ENCODE results near the gene EDC3. TPM values are rescaled to one million over a fixed set of nuclear protein-coding genes. Genes with fewer than 3 reads are reported as not detected.
"Not testable (repeated sequence)": the region's sequence is repeated elsewhere in the genome, so short reads cannot be mapped to it uniquely, and the experiment has no call there.

The EDC3 gene
- polyA plus RNA-seq, 1 donor from 2014 or later = 18.5 TPM

DNA sequence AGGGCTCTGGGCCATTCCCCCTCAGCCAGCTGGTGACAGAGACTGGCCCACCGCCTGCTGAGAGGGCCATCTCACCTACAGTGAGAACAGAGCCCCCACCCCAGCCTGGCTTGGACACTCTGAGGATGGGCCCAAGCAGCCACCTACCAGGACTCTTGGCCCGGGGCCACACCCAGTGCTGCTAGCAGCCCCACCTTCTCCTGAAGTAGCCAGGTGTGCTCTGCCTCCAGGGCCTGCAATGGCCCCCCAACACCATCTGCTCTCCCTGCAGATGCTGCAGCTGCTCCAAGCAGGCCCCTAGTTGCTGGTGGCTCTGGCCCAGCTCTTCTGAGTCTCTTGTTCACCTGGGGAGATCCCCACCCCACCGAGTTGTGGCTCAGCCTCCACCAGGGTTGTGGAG is 87.0 kb downstream of the EDC3 start:
- H3K4me1 Mint-ChIP-seq = no peaks in the 10 kb centered on the region
- no peak overlapping the region for H3K4me3 Mint-ChIP-seq
- H3K27ac Mint-ChIP-seq = no peak overlapping the region
- no peaks in the 10 kb centered on the region for H3K9me3 Mint-ChIP-seq
- H3K27me3 Mint-ChIP-seq = peaks cover 2% of the 10 kb centered on the region
- H3K36me3 Mint-ChIP-seq = no peaks in the 10 kb centered on the region

DNA sequence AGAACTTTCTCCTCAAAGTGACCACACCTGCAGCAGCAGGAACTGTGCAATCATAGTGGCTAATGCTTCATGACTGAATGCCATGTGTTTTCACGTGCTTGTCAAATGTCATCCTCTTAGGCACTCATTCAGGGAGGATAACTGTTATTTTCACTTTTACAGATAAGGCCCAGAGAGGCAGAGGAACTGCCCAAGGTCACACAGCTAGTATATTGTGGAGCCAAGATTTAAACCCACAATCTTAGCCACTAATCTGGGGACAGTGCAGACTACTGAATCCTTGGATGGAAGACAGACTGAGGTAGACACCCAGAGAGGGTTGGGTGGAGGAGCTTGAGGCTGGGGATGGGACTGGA is 90.1 kb downstream of the EDC3 start:
- Mint-ChIP-seq H3K27ac (no peak overlapping the region), H3K9me3 (no peaks in the 10 kb centered on the region), H3K4me3 (no peak overlapping the region), H3K27me3 (peaks cover 2% of the 10 kb centered on the region), H3K36me3 (no peaks in the 10 kb centered on the region), H3K4me1 (no peaks in the 10 kb centered on the region)

DNA sequence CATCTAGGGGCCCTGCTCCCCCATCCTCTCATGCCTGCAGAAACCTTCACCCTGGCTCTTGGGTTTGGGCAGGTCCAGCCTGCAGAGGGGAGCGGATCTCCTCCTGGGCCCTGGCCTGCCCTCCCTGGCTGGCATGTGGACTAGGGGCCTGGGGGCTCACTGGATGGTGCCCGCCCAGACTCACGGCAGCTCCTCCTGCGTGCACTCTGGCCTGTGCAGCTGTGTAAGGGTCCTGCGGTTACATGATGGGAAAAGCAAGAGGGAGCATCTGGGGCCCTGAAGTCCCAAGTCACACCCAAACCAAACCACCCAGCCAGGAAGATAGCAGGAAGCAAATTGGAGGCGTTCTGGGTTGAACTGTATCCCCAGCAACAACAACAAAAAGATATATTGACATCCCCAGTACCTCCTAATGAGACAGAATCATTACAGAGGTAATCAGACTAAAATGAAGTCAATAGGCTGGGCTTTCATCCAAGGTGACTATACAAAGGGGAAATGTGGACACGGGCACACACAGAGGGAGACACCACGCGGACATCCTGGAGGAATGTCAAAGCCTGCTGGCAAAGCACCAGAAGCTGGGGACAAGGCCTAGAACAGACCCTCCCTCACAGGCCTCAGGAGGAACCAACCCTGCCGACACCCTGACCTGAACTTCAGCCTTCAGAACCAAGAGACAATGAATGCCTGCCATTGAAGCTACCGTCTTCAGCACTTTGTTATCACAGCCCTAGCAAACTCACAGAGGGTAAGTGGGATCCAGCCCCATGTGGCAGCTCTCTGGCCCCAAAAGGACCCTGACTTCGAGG is 90.6 kb downstream of the EDC3 start:
- Mint-ChIP-seq H3K4me1 (no peaks in the 10 kb centered on the region), H3K36me3 (no peaks in the 10 kb centered on the region), H3K9me3 (no peaks in the 10 kb centered on the region), H3K27ac (no peak overlapping the region), H3K4me3 (no peak overlapping the region), H3K27me3 (peaks cover 2% of the 10 kb centered on the region)

DNA sequence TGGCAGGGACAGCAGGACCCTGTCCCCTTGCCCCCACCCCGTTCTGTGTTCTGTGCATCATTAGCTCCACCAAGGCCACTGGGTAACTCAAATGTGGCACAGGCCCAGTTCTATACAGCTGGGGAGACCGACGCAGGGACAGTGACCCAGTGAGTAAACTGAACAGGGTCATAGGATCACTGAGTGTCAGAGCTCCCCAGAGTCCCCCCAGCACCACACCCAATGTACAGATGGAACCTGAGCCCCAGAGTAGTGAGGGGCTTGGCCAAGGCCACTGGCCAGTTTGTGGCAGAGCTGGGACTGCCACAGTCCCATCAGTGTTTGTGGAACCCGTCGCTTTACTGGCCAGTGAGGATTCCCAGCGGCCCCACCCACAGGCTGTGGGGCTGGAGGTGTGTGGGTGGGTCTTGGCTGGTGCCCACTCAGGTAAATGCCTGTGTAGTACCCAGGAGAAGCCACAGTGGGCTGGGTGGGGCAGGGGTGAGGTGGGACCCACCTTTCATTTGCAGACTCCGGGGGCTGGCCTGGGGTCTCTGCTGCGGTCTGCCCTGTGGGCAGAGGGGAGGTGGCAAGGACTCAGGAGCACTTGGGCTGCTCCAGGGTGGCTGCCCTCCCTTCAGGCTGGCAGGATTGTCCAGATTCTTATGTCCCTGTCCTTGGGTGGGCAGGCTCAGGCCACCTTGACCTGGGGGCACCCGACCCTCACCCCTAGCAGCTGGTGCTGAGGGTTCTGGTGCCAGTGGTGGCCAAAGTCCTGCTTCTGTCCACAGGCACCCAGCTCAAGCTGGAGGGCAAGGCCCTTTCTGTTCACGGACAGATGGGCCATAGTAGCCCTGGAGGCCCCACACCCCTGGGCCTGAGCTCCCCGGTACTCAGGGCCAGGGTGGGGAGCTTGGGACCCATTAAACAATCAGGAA is 91.8 kb downstream of the EDC3 start:
- Mint-ChIP-seq H3K27ac (no peak overlapping the region), H3K36me3 (no peaks in the 10 kb centered on the region), H3K4me3 (no peak overlapping the region), H3K9me3 (no peaks in the 10 kb centered on the region), H3K27me3 (no peaks in the 10 kb centered on the region), H3K4me1 (peaks cover 0 to 4% (median 0%) of the 10 kb centered on the region in 3 donors)

DNA sequence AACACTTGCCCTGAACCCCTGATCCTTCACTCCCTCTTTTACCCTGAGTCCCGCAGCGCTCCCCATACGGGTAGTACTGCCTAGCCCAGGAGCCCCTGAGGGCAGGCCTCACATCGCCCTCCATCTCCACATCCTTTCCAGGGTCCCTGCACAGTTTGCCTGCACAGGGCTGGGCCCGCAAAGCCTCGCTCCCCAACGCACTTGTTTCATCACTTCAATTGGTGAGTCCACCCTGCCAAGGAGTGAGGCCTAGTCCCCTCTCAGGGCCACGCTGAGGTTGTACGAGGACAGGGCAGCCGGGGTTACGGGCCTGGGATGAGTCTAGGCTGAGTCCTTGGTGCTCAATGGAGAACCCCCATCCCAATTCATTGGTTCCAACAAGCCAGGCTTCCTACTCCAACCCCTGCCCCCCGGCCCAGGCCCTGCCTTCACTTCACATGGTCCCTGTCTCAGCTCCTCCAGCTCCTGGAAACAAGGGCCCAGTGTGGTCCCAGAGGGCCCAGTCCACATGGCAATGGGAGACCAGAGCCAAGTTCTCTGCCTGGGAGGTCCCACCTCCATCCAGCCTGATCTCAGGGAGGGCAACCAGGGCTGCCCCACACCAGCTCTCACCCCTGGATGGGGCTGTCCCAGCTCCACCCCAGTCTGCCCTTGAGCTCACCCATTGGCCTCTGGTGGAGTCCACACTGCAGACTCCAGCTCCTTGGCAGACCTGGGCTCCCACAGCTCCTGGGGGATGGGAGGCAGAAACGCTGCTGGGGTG is 92.6 kb downstream of the EDC3 start:
- Mint-ChIP-seq H3K36me3 (no peaks in the 10 kb centered on the region), H3K4me1 (peaks cover 4 to 11% (median 6%) of the 10 kb centered on the region in 3 donors), H3K27ac (no peak overlapping the region), H3K9me3 (no peaks in the 10 kb centered on the region), H3K4me3 (no peak overlapping the region), H3K27me3 (no peaks in the 10 kb centered on the region)

DNA sequence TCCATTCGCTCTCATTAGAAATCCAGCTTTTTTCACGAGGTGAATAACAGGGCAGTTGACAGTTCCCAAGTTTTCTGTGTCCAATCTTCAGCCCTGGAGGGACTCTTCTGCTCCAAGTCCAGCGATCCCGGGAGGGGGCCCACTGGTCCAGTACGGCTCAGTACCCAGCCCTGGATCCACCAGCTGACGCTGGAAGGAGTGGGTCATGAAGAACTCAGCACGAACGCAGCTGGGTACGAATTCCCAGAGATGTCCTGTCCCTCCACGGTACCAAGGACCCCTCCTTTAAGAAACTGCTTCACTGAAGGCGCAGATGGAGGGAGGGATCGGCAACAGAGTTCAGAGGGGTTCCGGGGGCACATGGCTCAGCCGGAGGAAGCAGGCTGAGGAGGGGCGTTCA is 96.7 kb downstream of the EDC3 start:
- Mint-ChIP-seq H3K4me1 (peaks cover 8 to 15% (median 10%) of the 10 kb centered on the region in 3 donors), H3K36me3 (no peaks in the 10 kb centered on the region), H3K4me3 (peak overlapping the region; percentile 91 to 100 (median 100)), H3K9me3 (no peaks in the 10 kb centered on the region), H3K27ac (no peak overlapping the region), H3K27me3 (no peaks in the 10 kb centered on the region)

DNA sequence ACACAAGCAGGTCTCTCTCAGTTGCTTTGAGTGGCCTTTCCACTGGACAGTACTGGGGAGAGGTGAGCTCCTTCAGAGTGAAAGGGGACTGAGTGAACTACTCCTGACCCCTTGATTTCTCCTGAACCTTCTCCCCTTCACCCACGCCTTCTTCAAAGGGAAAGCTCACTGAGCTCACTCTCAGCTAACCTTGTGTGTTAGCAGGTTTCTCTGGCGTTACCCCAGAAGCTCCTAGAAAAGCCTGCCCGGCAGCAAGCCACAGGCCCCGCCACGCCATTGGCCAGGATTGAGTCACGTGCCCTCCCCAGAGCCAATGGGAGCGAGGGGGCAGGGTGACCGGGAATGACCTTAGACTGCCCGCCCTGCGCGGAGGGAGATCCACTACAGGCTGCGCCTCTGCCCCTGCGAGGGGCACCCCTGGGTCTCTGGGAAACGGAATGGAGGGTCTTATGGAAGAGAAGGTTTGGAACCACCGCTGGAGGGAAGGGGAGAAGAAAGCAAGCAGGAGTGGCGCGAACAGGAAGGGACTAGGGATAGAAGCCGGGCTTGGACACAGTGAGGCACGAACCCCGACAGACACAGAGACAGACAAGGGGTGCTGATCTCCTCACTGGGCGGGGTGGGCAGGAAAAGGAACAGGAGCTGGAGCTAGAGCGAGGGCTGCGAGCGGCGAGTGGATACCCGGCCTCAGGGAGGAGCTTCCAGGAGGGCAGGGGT is 97.5 kb downstream of the EDC3 start:
- H3K4me3 Mint-ChIP-seq = peak overlapping the region; percentile 91 to 100 (median 100)
- H3K4me1 Mint-ChIP-seq = peaks cover 8 to 15% (median 10%) of the 10 kb centered on the region in 3 donors
- H3K27ac Mint-ChIP-seq = peak overlapping the region; percentile 44 to 98 (median 94)
- peaks cover 1% of the 10 kb centered on the region for H3K36me3 Mint-ChIP-seq
- no peaks in the 10 kb centered on the region for H3K27me3 Mint-ChIP-seq
- no peaks in the 10 kb centered on the region for H3K9me3 Mint-ChIP-seq

DNA sequence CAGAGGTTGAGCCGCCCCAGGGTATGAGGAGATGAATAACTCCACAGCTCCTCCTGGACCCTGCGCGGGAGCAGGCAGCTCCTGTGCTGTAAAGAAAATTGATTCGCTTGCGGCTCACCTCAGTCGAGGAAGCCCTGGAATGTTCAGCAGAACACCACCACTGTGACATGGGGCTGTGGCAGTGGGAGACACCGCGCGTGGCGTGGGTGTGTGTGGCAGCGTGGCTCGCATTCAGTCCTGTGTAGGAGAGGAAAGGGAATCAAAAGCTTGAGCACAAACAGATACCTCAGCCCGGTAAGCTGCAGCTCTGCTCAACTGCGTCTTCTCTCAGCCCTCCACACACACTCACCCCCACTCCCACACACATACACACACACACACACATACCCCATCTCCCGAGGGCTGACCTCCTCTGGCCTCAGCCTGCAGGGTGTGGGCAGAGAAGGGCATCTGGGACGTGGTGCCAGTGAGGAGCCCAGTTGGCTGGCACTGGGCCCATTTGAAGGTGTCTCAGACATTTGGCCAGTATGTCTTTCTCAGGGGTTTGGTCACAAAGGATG is 98.6 kb downstream of the EDC3 start:
- H3K4me3 Mint-ChIP-seq, H3K27ac Mint-ChIP-seq, H3K27me3 Mint-ChIP-seq, H3K36me3 Mint-ChIP-seq, H3K9me3 Mint-ChIP-seq: not testable (repeated sequence)
- peaks cover 8 to 15% (median 10%) of the 10 kb centered on the region in 3 donors for H3K4me1 Mint-ChIP-seq

DNA sequence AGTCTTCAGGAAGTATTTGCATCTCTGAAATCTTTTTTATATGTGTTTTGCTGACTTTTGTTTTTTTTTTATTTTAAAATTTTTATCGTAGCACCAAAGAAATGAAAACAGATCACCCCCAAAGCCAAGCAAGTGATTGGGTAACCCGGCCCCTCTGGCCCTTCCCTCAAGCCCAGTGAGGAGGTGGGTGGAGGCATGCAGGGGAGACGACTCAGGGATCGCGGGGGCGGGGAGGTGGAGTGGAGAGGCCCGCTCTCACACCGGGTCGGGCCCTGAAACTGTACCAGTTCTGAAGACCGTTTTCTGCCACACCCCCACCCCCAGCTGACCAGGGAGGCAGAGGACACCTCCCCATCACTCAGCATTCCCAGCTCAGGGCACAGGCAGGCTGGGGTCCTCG is 99.1 kb downstream of the EDC3 start:
- peaks cover 8 to 15% (median 10%) of the 10 kb centered on the region in 3 donors for H3K4me1 Mint-ChIP-seq
- not testable (repeated sequence) for H3K27me3 Mint-ChIP-seq, H3K4me3 Mint-ChIP-seq, H3K36me3 Mint-ChIP-seq, H3K9me3 Mint-ChIP-seq
- H3K27ac Mint-ChIP-seq = peak overlapping the region in 1 of 3 donors; percentile 23

DNA sequence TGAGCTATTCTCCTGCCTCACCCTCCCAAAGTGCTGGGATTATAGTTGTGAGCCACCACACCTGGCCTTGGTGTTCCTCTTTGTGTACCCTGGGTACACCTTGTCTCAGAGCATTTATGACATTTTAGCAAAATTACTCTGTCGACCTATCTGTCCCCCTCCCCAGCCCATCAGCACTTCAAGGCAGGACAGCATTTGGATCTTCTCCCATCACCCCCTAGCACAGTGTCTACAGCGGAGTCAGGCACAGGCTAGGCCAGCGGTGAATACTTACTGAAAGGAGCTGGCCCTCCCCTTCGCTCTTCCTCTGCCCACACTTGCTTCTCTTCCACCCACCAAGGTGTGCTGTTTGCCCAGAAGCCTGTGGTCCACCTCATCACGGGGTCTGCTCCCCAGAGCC is 100.6 kb downstream of the EDC3 start:
- Mint-ChIP-seq H3K4me1 (peaks cover 8 to 15% (median 10%) of the 10 kb centered on the region in 3 donors), H3K27ac (peak overlapping the region in 1 of 3 donors; percentile 59), H3K27me3 (no peaks in the 10 kb centered on the region), H3K4me3 (no peak overlapping the region), H3K9me3 (no peaks in the 10 kb centered on the region), H3K36me3 (peaks cover 1% of the 10 kb centered on the region)

DNA sequence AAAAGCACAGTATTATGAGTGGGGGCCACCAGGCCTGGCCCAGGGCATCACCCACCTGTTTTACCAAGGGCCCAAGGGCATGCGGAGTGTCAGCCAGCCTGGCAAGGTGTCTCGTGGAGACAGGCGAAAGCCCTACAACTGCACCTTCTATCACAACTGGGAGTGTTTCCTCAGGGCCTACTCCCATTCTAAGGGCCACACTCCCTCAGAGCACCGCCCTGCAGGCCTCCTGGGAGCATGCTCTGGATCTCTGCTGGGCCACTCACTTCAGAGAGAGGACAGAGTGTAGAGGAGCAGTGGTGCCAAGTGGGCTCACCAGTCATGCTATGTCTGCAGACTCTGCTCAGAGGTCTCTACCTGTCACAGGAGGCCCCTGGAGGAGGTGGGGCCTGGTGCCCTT is 101.4 kb downstream of the EDC3 start:
- no peaks in the 10 kb centered on the region for H3K9me3 Mint-ChIP-seq
- no peak overlapping the region for H3K4me3 Mint-ChIP-seq
- no peaks in the 10 kb centered on the region for H3K27me3 Mint-ChIP-seq
- H3K27ac Mint-ChIP-seq = peak overlapping the region in 1 of 3 donors; percentile 71
- H3K4me1 Mint-ChIP-seq = peaks cover 8 to 15% (median 10%) of the 10 kb centered on the region in 3 donors
- H3K36me3 Mint-ChIP-seq = peaks cover 1% of the 10 kb centered on the region

DNA sequence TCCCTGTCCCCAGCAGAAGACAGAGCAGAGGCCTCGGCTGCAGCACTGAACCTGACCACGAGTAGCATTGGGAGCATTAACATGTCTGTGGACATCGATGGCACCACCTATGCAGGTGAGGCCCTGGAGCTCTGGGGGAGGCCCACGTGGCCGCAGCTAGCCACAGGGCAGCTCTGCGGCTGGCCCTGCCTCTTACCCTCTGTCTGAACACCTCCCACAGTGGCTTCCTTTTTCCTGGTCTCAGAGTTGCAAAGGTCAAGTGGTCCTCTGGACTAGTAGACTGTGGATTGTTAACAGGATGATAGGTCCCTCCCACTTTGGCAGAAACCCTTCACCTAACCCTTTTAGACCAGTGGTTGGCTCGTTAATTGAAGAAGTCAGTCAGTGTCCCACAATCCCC is 102.7 kb downstream of the EDC3 start:
- no peak overlapping the region for H3K27ac Mint-ChIP-seq
- no peaks in the 10 kb centered on the region for H3K27me3 Mint-ChIP-seq
- peaks cover 4% of the 10 kb centered on the region for H3K36me3 Mint-ChIP-seq
- no peaks in the 10 kb centered on the region for H3K9me3 Mint-ChIP-seq
- H3K4me1 Mint-ChIP-seq = peaks cover 3 to 4% (median 3%) of the 10 kb centered on the region in 3 donors
- no peak overlapping the region for H3K4me3 Mint-ChIP-seq

DNA sequence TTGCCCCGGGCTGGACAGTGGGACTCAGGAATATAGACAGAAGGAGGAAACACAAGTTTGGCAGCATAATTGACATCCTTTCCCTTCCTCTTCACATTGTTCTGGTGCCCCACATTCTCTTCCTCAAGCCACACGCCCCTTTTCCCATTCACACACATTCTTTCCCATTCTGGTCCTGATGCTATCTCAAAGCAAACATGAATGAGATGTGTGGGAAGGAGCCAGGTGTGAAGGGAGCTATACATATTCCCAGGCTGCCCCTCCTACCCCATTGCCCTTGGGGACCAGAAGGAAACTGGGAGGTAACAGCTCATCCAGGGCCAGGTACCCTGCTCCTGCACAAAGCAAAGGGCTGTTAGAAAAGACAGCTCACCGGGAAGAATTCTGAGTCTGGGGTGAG is 103.6 kb downstream of the EDC3 start:
- Mint-ChIP-seq H3K36me3 (peaks cover 4% of the 10 kb centered on the region), H3K4me3 (no peak overlapping the region), H3K27me3 (no peaks in the 10 kb centered on the region), H3K27ac (no peak overlapping the region), H3K9me3 (no peaks in the 10 kb centered on the region), H3K4me1 (no peaks in the 10 kb centered on the region)

DNA sequence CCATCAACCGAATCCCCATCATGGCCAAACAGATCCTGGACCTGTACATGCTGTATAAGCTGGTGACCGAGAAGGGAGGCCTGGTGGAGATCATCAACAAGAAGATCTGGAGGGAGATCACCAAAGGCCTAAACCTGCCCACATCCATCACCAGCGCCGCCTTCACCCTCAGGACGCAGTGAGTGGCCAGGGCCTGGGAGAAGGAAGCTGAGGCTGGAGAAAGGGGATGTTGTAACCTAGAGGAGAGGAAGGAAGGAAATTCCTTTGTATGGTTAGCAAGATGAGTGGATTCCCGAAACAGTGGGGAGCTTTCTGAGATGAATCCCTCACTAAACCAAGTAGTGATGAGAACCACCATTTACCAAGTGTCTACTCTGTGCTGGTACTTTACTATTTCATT is 106.0 kb downstream of the EDC3 start:
- H3K27ac Mint-ChIP-seq = no peak overlapping the region

More for the DNA sequence above, 106.0 kb downstream of the EDC3 start:
- H3K9me3 Mint-ChIP-seq = no peaks in the 10 kb centered on the region
- H3K4me3 Mint-ChIP-seq = no peak overlapping the region
- no peaks in the 10 kb centered on the region for H3K4me1 Mint-ChIP-seq
- peaks cover 4% of the 10 kb centered on the region for H3K36me3 Mint-ChIP-seq
- no peaks in the 10 kb centered on the region for H3K27me3 Mint-ChIP-seq

All from IgD-negative memory B cell (primary cell).